OCI-LY7 (cell line): ENCODE measurements around the gene NID2. TPM values are rescaled to one million over a fixed set of nuclear protein-coding genes. Genes with fewer than 3 reads are reported as not detected.

Experiments used
- BruUV-seq: library from RNA; stranded (reverse); fragments of 400-500 nt; replicated peaks from 2 replicates; lab custom pipeline; 2021; lab: Mats Ljungman, UMichigan
- CTCF ChIA-PET: fragments of 300-600 bp; sonication (Branson Sonifier 250); formaldehyde crosslinking; loops from one replicate; lab custom pipeline; 2022; ENCODE audit warnings: antibody characterized with exemption; ENCODE audit not compliant: unreplicated experiment; lab: Charles Lee
- POLR2A ChIA-PET: fragments of 300-600 bp; sonication (Branson Sonifier 250); formaldehyde crosslinking; loops from one replicate; lab custom pipeline; 2022; ENCODE audit warnings: antibody characterized with exemption; lab: Charles Lee
- DNase-seq: peaks from one replicate; pipeline ENCODE4 v3.0.0-alpha.2; 2015; ENCODE audit warnings: low spot score
- H2AFZ ChIP-seq: fragments of 200-600 bp; sonication (generic), shearing (Covaris generic); 2 replicates; pipeline ENCODE4 v1.6.1; 2014; ENCODE audit warnings: mild to moderate bottlenecking, antibody characterized with exemption, low read length, moderate library complexity
- H3K27ac ChIP-seq: fragments of 200-600 bp; sonication (generic); 2 replicates; pipeline ENCODE4 v1.5.1; 2014; ENCODE audit warnings: mixed run types, low read depth, mild to moderate bottlenecking, moderate library complexity, low read length, inconsistent platforms; ENCODE audit not compliant: poor library complexity, severe bottlenecking
- H3K36me3 ChIP-seq: fragments of 200-600 bp; sonication (generic); 2 replicates; pipeline ENCODE4 v1.6.1; 2014; ENCODE audit warnings: mild to moderate bottlenecking, antibody characterized with exemption, low read length, moderate library complexity, mixed read lengths; ENCODE audit not compliant: insufficient read depth
- H3K4me1 ChIP-seq: fragments of 200-600 bp; sonication (generic); 2 replicates; pipeline ENCODE4 v1.5.1; 2014; ENCODE audit warnings: mild to moderate bottlenecking, low read length; ENCODE audit not compliant: insufficient read depth, poor library complexity, severe bottlenecking
- H3K4me2 ChIP-seq: fragments of 200-600 bp; sonication (generic); 2 replicates; pipeline ENCODE4 v1.6.1; 2014; ENCODE audit warnings: mild to moderate bottlenecking, low read length
- H3K4me3 ChIP-seq: fragments of 200-600 bp; sonication (generic); 2 replicates; pipeline ENCODE4 v1.5.1; 2014; ENCODE audit warnings: mild to moderate bottlenecking, low read depth, low read length; ENCODE audit not compliant: poor library complexity, severe bottlenecking
- H3K79me2 ChIP-seq: fragments of 200-600 bp; sonication (generic); 2 replicates; pipeline ENCODE4 v1.6.1; 2016; ENCODE audit warnings: low read depth, mild to moderate bottlenecking, low read length, moderate library complexity, mixed read lengths; ENCODE audit not compliant: insufficient read depth
- H3K9me2 ChIP-seq: fragments of 200-600 bp; sonication (generic); 2 replicates; pipeline ENCODE4 v1.6.1; 2016; ENCODE audit warnings: mild to moderate bottlenecking, low read length, mixed read lengths; ENCODE audit not compliant: insufficient read depth
- H3K9me3 ChIP-seq: fragments of 200-600 bp; sonication (generic); 2 replicates; pipeline ENCODE4 v1.6.1; 2014; ENCODE audit warnings: mild to moderate bottlenecking, mixed run types, low read length, mixed read lengths
- H4K20me1 ChIP-seq: fragments of 200-600 bp; sonication (generic); 2 replicates; pipeline ENCODE4 v1.6.1; 2014; ENCODE audit warnings: mild to moderate bottlenecking, antibody characterized with exemption, low read length, moderate library complexity, mixed read lengths; ENCODE audit not compliant: insufficient read depth
- CTCF ChIP-seq: fragments of 200-600 bp; sonication (generic); conservative IDR thresholded peaks from 2 replicates; pipeline ENCODE4 v1.5.1; 2014; ENCODE audit warnings: mild to moderate bottlenecking, antibody characterized with exemption, low read length, moderate library complexity, mixed read lengths
- EZH2phosphoT487 ChIP-seq: fragments of 200-600 bp; sonication (generic); IDR thresholded peaks from 2 replicates; pipeline ENCODE4 v1.6.1; 2018; ENCODE audit warnings: low read depth, borderline replicate concordance, mild to moderate bottlenecking, mixed run types, antibody characterized with exemption, low read length, moderate library complexity, mixed read lengths
- intact Hi-C: fragments of 100-400 bp; cut with micrococcal nuclease; formaldehyde crosslinking; loops from one replicate; pipeline ENCODE4 v1.10.0; 2022; ENCODE audit not compliant: unreplicated experiment
- total RNA-seq, 2 experiments: library from RNA; depleted of rRNA in 1 of 2; stranded (reverse); fragments of >200 nt in 1 of 2; shearing (Covaris generic) in 1 of 2; gene quantifications; 2 replicates each; pipeline ENCODE4 v1.2.3, GENCODE V29; 2014 to 2022

Gene NID2
- total RNA-seq, 2 experiments from 2014 or later: not detected

GRCh38 chr14:51962711-51963110, 106.1 kb downstream of the NID2 start:
- no peaks in the 10 kb centered on the region for H3K9me3 ChIP-seq
- no TSS peak for BruUV-seq
- no peaks in the 10 kb centered on the region for H4K20me1 ChIP-seq
- intact Hi-C loops: no loop called here
- no peak for TF ChIP-seq CTCF
- TF ChIP-seq EZH2phosphoT487: no peak
- ChIA-PET CTCF (no interaction called here), POLR2A (interaction anchor here (0.6 to 1.2 kb wide), 2 partner anchors 148 to 880 kb away, joined by 3 to 4 read pairs; no protein-coding TSS in a partner anchor)
- no peak for DNase-seq
- H3K4me1 ChIP-seq: no peaks in the 10 kb centered on the region
- H3K9me2 ChIP-seq: no peaks in the 10 kb centered on the region
- H3K36me3 ChIP-seq: peaks cover 8% of the 10 kb centered on the region; the same call in 1 of the 2 replicates
- H3K4me3 ChIP-seq: no peak overlapping the region
- H3K27ac ChIP-seq: no peak overlapping the region
- no peak overlapping the region for H3K4me2 ChIP-seq
- H2AFZ ChIP-seq: no peak overlapping the region
- no peaks in the 10 kb centered on the region for H3K79me2 ChIP-seq

- Histone ChIP-seq H3K4me1 (no peaks in the 10 kb centered on the region), H3K36me3 (peaks cover 8% of the 10 kb centered on the region; the same call in 1 of the 2 replicates), H3K79me2 (no peaks in the 10 kb centered on the region), H3K27ac (no peak overlapping the region), H4K20me1 (no peaks in the 10 kb centered on the region), H3K9me3 (no peaks in the 10 kb centered on the region), H3K9me2 (no peaks in the 10 kb centered on the region), H2AFZ (no peak overlapping the region), H3K4me3 (no peak overlapping the region), H3K4me2 (no peak overlapping the region)
- CTCF ChIA-PET: no interaction called here
- POLR2A ChIA-PET: no interaction called here
- intact Hi-C loops: no loop called here
- TF ChIP-seq EZH2phosphoT487 (no peak), CTCF (no peak)
- no peak for DNase-seq
- no TSS peak for BruUV-seq
Observed at GRCh38 chr14:51960866-51961265, 108.0 kb downstream of the NID2 start.

- Histone ChIP-seq H3K36me3 (peaks cover 8% of the 10 kb centered on the region; the same call in 1 of the 2 replicates), H3K4me3 (no peak overlapping the region)
- intact Hi-C loops: no loop called here
Observed at GRCh38 chr14:51959928-51960327, 108.9 kb downstream of the NID2 start.

More at GRCh38 chr14:51959928-51960327, 108.9 kb downstream of the NID2 start:
- H3K27ac ChIP-seq: no peak overlapping the region
- H3K9me3 ChIP-seq: no peaks in the 10 kb centered on the region
- no peak overlapping the region for H2AFZ ChIP-seq
- ChIA-PET CTCF (no interaction called here), POLR2A (no interaction called here)
- H3K79me2 ChIP-seq: no peaks in the 10 kb centered on the region
- TF ChIP-seq EZH2phosphoT487 (no peak), CTCF (no peak)
- no peaks in the 10 kb centered on the region for H3K4me1 ChIP-seq
- no peaks in the 10 kb centered on the region for H4K20me1 ChIP-seq
- no TSS peak for BruUV-seq
- no peak overlapping the region for H3K4me2 ChIP-seq
- no peaks in the 10 kb centered on the region for H3K9me2 ChIP-seq
- DNase-seq: no peak
